H9 (cell line): ENCODE results near the gene ZBP1. TPM values are rescaled to one million over a fixed set of nuclear protein-coding genes. Genes with fewer than 3 reads are reported as not detected.

Experiments
- DNase-seq: peaks from one replicate; pipeline ENCODE4 v3.0.0-alpha.2; 2017
- H2AFZ ChIP-seq: one replicate; pipeline ENCODE4 v1.6.1; 2013; ENCODE audit warnings: mild to moderate bottlenecking, low read length, control low read depth, moderate library complexity
- H2AK5ac ChIP-seq: 2 replicates; pipeline ENCODE4 v1.6.1; 2013; ENCODE audit warnings: low read length, control low read depth, mixed read lengths; ENCODE audit not compliant: insufficient read length
- H2BK120ac ChIP-seq: one replicate; pipeline ENCODE4 v1.6.1; 2013; ENCODE audit warnings: low read depth, mild to moderate bottlenecking, low read length, control low read depth, inconsistent platforms; ENCODE audit not compliant: poor library complexity, severe bottlenecking
- H2BK12ac ChIP-seq: 2 replicates; pipeline ENCODE4 v1.6.1; 2013; ENCODE audit warnings: low read length, control low read depth, mixed read lengths, low read depth; ENCODE audit not compliant: insufficient read length
- H2BK15ac ChIP-seq: 2 replicates; pipeline ENCODE4 v1.6.1; 2013; ENCODE audit warnings: low read depth, low read length, control low read depth
- H2BK20ac ChIP-seq: one replicate; pipeline ENCODE4 v1.6.1; 2013; ENCODE audit warnings: low read depth, mild to moderate bottlenecking, low read length, control low read depth, inconsistent platforms; ENCODE audit not compliant: poor library complexity, severe bottlenecking
- H2BK5ac ChIP-seq: 2 replicates; pipeline ENCODE4 v1.6.1; 2013; ENCODE audit warnings: low read length, control low read depth, mixed read lengths; ENCODE audit not compliant: insufficient read length
- H3K14ac ChIP-seq: 2 replicates; pipeline ENCODE4 v1.6.1; 2013; ENCODE audit warnings: low read length, control low read depth; ENCODE audit not compliant: insufficient read depth
- H3K18ac ChIP-seq: 2 replicates; pipeline ENCODE4 v1.6.1; 2013; ENCODE audit warnings: low read depth, mild to moderate bottlenecking, mixed read lengths, low read length, control low read depth; ENCODE audit not compliant: insufficient read length
- H3K23ac ChIP-seq: 2 replicates; pipeline ENCODE4 v1.6.1; 2013; ENCODE audit warnings: low read length, control low read depth, mixed read lengths, low read depth; ENCODE audit not compliant: insufficient read length
- H3K23me2 ChIP-seq: 2 replicates; pipeline ENCODE4 v1.6.1; 2013; ENCODE audit warnings: low read depth, mild to moderate bottlenecking, mixed read lengths, low read length, control low read depth; ENCODE audit not compliant: insufficient read length, poor library complexity, severe bottlenecking
- H3K27ac ChIP-seq: 2 replicates; pipeline ENCODE4 v1.5.1; 2013; ENCODE audit warnings: low read length, control low read depth, mixed read lengths, low read depth; ENCODE audit not compliant: insufficient read length
- H3K27me3 ChIP-seq: 2 replicates; pipeline ENCODE4 v1.6.1; 2013; ENCODE audit warnings: low read length, control low read depth, inconsistent platforms; ENCODE audit not compliant: insufficient read depth
- H3K4ac ChIP-seq: 2 replicates; pipeline ENCODE4 v1.6.1; 2013; ENCODE audit warnings: low read depth, mild to moderate bottlenecking, control low read depth, inconsistent platforms, low read length, moderate library complexity
- H3K4me1 ChIP-seq: 2 replicates; pipeline ENCODE4 v1.6.1; 2013; ENCODE audit warnings: low read length, control low read depth, inconsistent platforms; ENCODE audit not compliant: insufficient read depth
- H3K4me2 ChIP-seq: 2 replicates; pipeline ENCODE4 v1.6.1; 2013; ENCODE audit warnings: low read length, control low read depth, mixed read lengths; ENCODE audit not compliant: insufficient read length, insufficient read depth
- H3K56ac ChIP-seq: 2 replicates; pipeline ENCODE4 v1.6.1; 2013; ENCODE audit warnings: low read depth, mild to moderate bottlenecking, mixed read lengths, low read length, control low read depth; ENCODE audit not compliant: insufficient read length
- H3K79me1 ChIP-seq: 2 replicates; pipeline ENCODE4 v1.6.1; 2013; ENCODE audit warnings: low read depth, mild to moderate bottlenecking, moderate library complexity, low read length, control low read depth, inconsistent platforms; ENCODE audit not compliant: insufficient read depth, poor library complexity, severe bottlenecking
- H3K79me2 ChIP-seq: 2 replicates; pipeline ENCODE4 v1.6.1; 2013; ENCODE audit warnings: low read length, control low read depth, inconsistent platforms; ENCODE audit not compliant: insufficient read depth
- H3K9ac ChIP-seq: 2 replicates; pipeline ENCODE4 v1.6.1; 2013; ENCODE audit warnings: low read length, control low read depth, mixed read lengths; ENCODE audit not compliant: insufficient read length; ENCODE audit errors: extremely low read depth
- H3K9me3 ChIP-seq: one replicate; pipeline ENCODE4 v1.6.1; 2013; ENCODE audit warnings: low read depth, low read length, inconsistent platforms; ENCODE audit not compliant: control insufficient read depth
- H3T11ph ChIP-seq: one replicate; pipeline ENCODE4 v1.6.1; 2013; ENCODE audit warnings: mild to moderate bottlenecking, low read length, control low read depth, inconsistent platforms
- H4K20me1 ChIP-seq: one replicate; pipeline ENCODE4 v1.6.1; 2013; ENCODE audit not compliant: control insufficient read depth, insufficient read length, insufficient read depth
- H4K5ac ChIP-seq: 2 replicates; pipeline ENCODE4 v1.6.1; 2013; ENCODE audit warnings: low read depth, mild to moderate bottlenecking, mixed read lengths, low read length, control low read depth; ENCODE audit not compliant: insufficient read length
- H4K8ac ChIP-seq: replicated peaks from 2 replicates; pipeline ENCODE4 v1.6.1; 2013; ENCODE audit warnings: low read length, control low read depth, mixed read lengths, low read depth; ENCODE audit not compliant: insufficient read length
- H4K91ac ChIP-seq: 2 replicates; pipeline ENCODE4 v1.6.1; 2013; ENCODE audit warnings: low read depth, mild to moderate bottlenecking, moderate library complexity, mixed read lengths, low read length, control low read depth; ENCODE audit not compliant: insufficient read length
- H3K27ac Mint-ChIP-seq, 3 experiments: 2 replicates in 2 of 3; 3 replicates in 1 of 3; pipeline ENCODE4 v1.8.0; 2020 to 2021; ENCODE audit warnings: mixed read lengths in 3 of 3, mild to moderate bottlenecking in 1 of 3, moderate library complexity in 1 of 3
- H3K27me3 Mint-ChIP-seq: 2 replicates; pipeline ENCODE4 v1.8.0; 2021; ENCODE audit warnings: low read depth, mild to moderate bottlenecking, moderate library complexity, mixed read lengths
- H3K36me3 Mint-ChIP-seq, 3 experiments: 2 replicates in 2 of 3; 3 replicates in 1 of 3; pipeline ENCODE4 v1.8.0; 2020 to 2021; ENCODE audit warnings: low read depth in 3 of 3, mixed read lengths in 3 of 3; ENCODE audit not compliant: insufficient read depth in 1 of 3
- H3K4me1 Mint-ChIP-seq, 2 experiments: 2 replicates each; pipeline ENCODE4 v1.8.0; 2020; ENCODE audit warnings: mixed read lengths in 2 of 2
- H3K4me3 Mint-ChIP-seq, 2 experiments: 2 replicates in 1 of 2; 3 replicates in 1 of 2; pipeline ENCODE4 v1.8.0; 2020 to 2021; ENCODE audit warnings: mild to moderate bottlenecking in 2 of 2, mixed read lengths in 2 of 2, moderate library complexity in 1 of 2
- H3K9me3 Mint-ChIP-seq, 2 experiments: 2 replicates in 1 of 2; 3 replicates in 1 of 2; pipeline ENCODE4 v1.8.0; 2020; ENCODE audit warnings: mild to moderate bottlenecking in 2 of 2, mixed read lengths in 2 of 2, moderate library complexity in 1 of 2
- WGBS: extraction: QIAGEN DNeasy Blood & Tissue Kit; methylation state at CpG from one replicate; pipeline ENCODE4 v1.1.7; 2013; ENCODE audit warnings: missing lambda C conversion rate, low lambda C conversion rate, mixed read lengths; ENCODE audit not compliant: insufficient read length; ENCODE audit errors: extremely low coverage; 5-methylcytosine and 5-hydroxymethylcytosine counted together
- total RNA-seq: library from RNA; stranded (reverse); gene quantifications from 2 replicates; pipeline ENCODE4 v1.2.1, GENCODE V29; 2021
- TF ChIP-seq, protein P1 (sequence below): fragments of 200-600 bp; sonication (generic); conservative IDR thresholded peaks from 3 replicates; pipeline ENCODE4 v1.8.0; 2021; ENCODE audit warnings: antibody characterized with exemption, mild to moderate bottlenecking

The ZBP1 gene
- total RNA-seq, 1 experiment from 2014 or later, result not detected

DNA sequence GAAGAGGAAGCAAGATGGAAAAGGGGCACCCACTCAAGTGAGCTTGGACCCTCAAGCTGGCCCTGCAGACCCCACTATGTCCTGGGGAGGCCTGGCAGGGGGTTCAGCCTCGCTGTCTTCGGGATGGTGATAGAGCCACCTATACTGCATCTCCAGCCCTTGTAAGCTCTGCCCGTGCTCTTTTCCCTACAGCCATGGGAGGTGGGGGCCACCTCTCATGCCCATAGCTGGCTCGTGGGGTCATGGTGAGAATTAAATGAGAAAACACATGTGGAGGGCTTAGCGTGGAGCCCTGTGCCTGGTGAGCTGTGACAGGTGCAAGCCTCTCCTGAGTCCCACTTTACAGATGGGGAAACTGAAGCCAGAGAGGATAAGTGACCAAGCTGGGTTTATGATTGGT is 31.6 kb downstream of the ZBP1 start:
- no peak overlapping the region for H3K27ac ChIP-seq
- Mint-ChIP-seq H3K4me3 (no peak overlapping the region), H3K9me3 (peaks cover 0 to 9% of the 10 kb centered on the region in 2 experiments; a peak in 3 of 5 replicates), H3K36me3 (no peaks in the 10 kb centered on the region), H3K27ac (no peak overlapping the region), H3K27me3 (peaks cover 9% of the 10 kb centered on the region), H3K4me1 (peaks cover 3 to 27% of the 10 kb centered on the region in 2 experiments; a peak in 3 of 4 replicates)
- H3T11ph ChIP-seq, result no peak overlapping the region
- no peak for DNase-seq
- H2AK5ac ChIP-seq, result no peak overlapping the region
- no peak overlapping the region for H3K23ac ChIP-seq
- H2BK12ac ChIP-seq, result no peak overlapping the region
- no peak overlapping the region for H3K9ac ChIP-seq
- no peaks in the 10 kb centered on the region for H3K9me3 ChIP-seq
- no CpG with 5 or more reads among the region's 5 CpGs for WGBS
- no peak overlapping the region for H4K5ac ChIP-seq
- H3K56ac ChIP-seq, result no peak overlapping the region
- no peak overlapping the region for H2BK5ac ChIP-seq
- no peaks in the 10 kb centered on the region for H3K79me1 ChIP-seq
- H2BK20ac ChIP-seq, result no peak overlapping the region
- no peaks in the 10 kb centered on the region for H3K27me3 ChIP-seq
- H4K8ac ChIP-seq, result no peak overlapping the region
- no peak overlapping the region for H3K18ac ChIP-seq
- H3K4me1 ChIP-seq, result no peaks in the 10 kb centered on the region
- no peak overlapping the region for H2BK15ac ChIP-seq
- H3K14ac ChIP-seq, result no peak overlapping the region
- no peaks in the 10 kb centered on the region for H3K79me2 ChIP-seq
- no peak overlapping the region for H2AFZ ChIP-seq
- no peaks in the 10 kb centered on the region for H3K23me2 ChIP-seq
- H3K4me2 ChIP-seq, result no peak overlapping the region
- H3K4ac ChIP-seq, result no peak overlapping the region
- H2BK120ac ChIP-seq, result no peak overlapping the region
- H4K20me1 ChIP-seq, result no peaks in the 10 kb centered on the region
- TF ChIP-seq, protein P1, sequence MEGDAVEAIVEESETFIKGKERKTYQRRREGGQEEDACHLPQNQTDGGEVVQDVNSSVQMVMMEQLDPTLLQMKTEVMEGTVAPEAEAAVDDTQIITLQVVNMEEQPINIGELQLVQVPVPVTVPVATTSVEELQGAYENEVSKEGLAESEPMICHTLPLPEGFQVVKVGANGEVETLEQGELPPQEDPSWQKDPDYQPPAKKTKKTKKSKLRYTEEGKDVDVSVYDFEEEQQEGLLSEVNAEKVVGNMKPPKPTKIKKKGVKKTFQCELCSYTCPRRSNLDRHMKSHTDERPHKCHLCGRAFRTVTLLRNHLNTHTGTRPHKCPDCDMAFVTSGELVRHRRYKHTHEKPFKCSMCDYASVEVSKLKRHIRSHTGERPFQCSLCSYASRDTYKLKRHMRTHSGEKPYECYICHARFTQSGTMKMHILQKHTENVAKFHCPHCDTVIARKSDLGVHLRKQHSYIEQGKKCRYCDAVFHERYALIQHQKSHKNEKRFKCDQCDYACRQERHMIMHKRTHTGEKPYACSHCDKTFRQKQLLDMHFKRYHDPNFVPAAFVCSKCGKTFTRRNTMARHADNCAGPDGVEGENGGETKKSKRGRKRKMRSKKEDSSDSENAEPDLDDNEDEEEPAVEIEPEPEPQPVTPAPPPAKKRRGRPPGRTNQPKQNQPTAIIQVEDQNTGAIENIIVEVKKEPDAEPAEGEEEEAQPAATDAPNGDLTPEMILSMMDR, result no peak
- no peak overlapping the region for H4K91ac ChIP-seq
